Measurements from ENCODE around the gene CDH22.

The CDH22 gene

DNA sequence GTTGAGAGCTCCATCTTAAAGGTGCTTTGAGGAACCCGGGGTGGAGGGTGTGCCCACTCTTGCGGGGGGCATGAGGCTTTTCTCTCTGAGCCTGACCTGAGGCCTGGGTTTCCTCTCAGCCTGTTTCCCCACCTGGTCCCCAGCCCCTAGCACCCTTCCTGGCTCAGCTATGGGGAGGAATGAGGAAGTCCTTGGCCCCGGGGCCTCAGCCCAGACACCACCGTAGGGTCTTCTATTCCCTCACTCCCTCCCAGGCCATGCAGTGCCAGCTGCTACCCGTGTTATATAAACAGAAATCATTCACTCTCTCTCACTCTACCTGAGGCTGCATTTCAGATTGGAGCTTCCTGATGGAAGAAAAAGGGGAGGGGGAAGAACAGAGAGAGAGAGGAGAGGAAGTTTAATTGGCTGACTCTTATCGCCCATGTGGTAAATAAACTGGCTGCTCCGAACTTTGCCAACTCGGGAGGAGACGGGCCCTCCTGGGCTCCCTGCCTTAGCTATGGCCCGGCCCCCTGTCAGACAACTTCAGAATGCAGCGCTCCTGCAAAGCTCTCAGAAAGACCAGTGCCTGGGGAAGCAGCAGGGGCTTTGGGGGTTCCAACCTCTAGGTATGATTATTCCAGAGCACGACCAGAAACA, 2.8 kb downstream of the CDH22 start:
- H3K4me3 ChIP-seq (ENCODE audit: low read depth, low read length), result no peak overlapping the region

DNA sequence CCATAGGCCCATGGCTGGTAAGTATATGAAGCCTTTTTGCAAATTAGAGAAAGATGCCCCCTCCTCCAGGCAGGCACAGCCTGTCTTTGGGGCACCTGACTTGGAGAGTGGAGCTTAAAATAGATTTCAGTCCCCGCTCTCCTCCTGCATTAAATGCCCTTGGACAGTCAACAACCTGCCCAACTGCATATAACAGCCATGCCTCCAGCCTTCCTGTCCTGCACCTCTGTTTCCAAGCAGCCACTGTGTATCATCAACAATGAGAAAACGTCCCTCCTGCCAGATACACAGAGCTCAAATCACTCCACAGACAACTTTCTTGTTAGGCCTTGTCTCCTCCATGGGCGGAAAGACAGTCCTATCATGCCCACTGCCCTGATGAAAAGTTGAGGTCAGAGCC, 3.4 kb downstream of the CDH22 start:
- DNase-seq (ENCODE audit: low read depth), result no peak
- TF ChIP-seq, protein P1, sequence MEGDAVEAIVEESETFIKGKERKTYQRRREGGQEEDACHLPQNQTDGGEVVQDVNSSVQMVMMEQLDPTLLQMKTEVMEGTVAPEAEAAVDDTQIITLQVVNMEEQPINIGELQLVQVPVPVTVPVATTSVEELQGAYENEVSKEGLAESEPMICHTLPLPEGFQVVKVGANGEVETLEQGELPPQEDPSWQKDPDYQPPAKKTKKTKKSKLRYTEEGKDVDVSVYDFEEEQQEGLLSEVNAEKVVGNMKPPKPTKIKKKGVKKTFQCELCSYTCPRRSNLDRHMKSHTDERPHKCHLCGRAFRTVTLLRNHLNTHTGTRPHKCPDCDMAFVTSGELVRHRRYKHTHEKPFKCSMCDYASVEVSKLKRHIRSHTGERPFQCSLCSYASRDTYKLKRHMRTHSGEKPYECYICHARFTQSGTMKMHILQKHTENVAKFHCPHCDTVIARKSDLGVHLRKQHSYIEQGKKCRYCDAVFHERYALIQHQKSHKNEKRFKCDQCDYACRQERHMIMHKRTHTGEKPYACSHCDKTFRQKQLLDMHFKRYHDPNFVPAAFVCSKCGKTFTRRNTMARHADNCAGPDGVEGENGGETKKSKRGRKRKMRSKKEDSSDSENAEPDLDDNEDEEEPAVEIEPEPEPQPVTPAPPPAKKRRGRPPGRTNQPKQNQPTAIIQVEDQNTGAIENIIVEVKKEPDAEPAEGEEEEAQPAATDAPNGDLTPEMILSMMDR (IDR thresholded peaks at IDR 0.05; ENCODE audit: low read depth, low read length, missing control alignments), result no peak
- H3K4me3 ChIP-seq (ENCODE audit: low read depth, low read length), result no peak overlapping the region

More for the DNA sequence above, 2.8 kb downstream of the CDH22 start:
- no peak for DNase-seq (ENCODE audit: low read depth)
- TF ChIP-seq, protein P1 (IDR thresholded peaks at IDR 0.05; ENCODE audit: low read depth, low read length, missing control alignments), result no peak

DNA sequence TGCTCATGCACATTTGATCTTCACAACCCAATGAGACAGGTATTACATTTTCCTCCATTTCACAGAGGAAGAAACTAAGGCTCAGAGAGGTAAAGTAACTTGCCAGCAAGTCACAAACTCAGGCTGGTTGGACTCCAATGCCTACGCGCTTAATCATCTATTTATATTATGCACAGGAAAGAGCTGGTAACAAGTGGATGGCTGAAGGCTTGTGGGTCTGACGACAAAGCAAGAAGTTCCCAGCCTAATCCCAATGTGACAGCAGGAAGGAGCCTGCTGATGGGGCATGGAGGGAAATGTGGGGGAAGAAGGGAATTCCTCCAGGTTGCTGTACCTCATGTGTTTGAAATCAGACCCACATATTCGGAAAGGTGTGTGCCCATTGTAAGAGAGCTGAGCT, 3.9 kb downstream of the CDH22 start:
- no peak for DNase-seq (ENCODE audit: low read depth)
- TF ChIP-seq, protein P1 (IDR thresholded peaks at IDR 0.05; ENCODE audit: low read depth, low read length, missing control alignments), result no peak
- H3K4me3 ChIP-seq (ENCODE audit: low read depth, low read length), result no peak overlapping the region

DNA sequence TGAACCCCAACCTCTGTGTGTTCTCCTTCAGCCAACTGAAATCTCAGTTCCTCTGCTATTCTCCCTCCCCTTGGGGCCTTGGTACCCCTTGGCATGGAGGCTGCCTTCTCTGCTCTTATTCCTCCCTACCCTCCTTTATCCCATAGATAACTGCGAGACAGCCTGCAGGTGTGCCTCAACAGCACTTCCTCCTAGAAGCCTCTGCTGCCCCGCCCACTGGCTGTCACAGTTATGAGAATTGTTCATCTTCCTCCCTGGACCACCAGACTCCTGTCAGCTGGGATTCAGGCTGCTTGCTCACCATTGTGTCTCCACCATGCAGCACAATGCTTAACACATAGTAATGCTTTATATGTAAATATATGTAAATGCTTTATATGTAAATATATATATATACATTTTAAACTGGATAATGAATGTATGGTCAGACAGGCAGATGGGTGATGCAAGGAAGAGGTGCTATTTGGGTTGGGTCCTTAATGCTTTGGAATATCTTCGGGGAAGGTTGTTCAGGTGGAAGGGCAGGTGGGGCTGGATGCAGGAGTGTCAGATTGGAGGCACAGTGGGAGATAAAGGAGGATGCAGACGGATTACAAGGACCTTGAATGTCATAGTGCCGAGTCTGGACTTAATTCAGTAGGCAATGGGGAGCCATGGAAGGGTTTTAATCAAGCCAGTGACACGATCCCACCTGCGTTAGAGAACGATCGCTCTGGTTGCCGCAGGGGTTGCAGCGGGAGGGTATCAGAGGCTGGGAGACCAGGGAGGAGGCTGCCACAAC, 4.9 kb downstream of the CDH22 start:
- TF ChIP-seq, protein P1 (IDR thresholded peaks at IDR 0.05; ENCODE audit: low read depth, low read length, missing control alignments), result no peak
- H3K4me3 ChIP-seq (ENCODE audit: low read depth, low read length), result no peak overlapping the region
- no peak for DNase-seq (ENCODE audit: low read depth)

DNA sequence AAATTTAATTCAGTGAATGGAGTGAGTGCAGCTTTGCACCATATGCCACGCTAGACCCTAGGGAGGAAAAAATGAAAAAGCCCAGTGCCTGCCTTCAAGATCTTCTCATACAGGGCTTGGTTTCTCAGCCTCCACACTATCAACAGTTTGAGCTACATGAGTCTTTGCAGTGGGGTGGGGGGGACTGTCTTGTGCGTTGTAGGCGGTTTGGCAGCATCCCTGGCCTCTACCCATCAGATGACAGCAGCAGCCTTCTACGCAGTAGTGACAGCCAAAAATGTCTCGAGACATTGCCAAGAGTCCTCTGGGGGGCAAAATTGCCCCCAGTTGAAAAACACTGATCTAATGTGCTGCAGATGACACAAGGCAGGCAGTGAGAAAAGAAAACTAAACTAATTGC, 6.2 kb downstream of the CDH22 start:
- TF ChIP-seq, protein P1 (IDR thresholded peaks at IDR 0.05; ENCODE audit: low read depth, low read length, missing control alignments), result no peak
- DNase-seq (ENCODE audit: low read depth), result no peak
- H3K4me3 ChIP-seq (ENCODE audit: low read depth, low read length), result no peak overlapping the region

DNA sequence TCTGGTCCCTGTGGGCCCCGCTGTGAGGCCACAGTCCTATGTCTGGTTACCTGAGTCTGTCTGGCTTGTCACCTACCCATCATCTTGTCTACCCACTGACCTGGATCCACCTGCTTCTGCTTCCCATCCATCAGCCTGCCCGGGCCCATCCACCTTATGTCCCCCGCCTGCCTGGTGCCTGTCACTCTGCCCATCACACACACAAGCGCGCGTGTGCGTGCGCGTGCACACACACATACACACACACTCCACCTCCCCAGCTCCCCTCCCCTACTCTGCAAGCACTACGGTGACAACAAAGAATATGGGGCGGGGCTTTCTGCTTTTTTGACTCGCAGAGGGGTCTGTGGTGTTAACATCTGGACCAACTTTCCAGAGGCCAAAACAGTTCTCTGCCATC, 8.0 kb downstream of the CDH22 start:
- TF ChIP-seq, protein P1 (IDR thresholded peaks at IDR 0.05; ENCODE audit: low read depth, low read length, missing control alignments), result no peak
- H3K4me3 ChIP-seq (ENCODE audit: low read depth, low read length), result no peak overlapping the region
- no peak for DNase-seq (ENCODE audit: low read depth)
